Renal cortical epithelial cell (primary cell): Measurements from ENCODE around the gene IZUMO4. TPM values are rescaled to one million over a fixed set of nuclear protein-coding genes. Genes with fewer than 3 reads are reported as not detected.
A peak's percentile ranks its signal among the peaks of the same experiment; 100 is the strongest.

ENCODE experiments used
- DNase-seq: peaks from one replicate; pipeline ENCODE4 v3.0.0-alpha.2; 2011; ENCODE audit warnings: low read depth
- total RNA-seq: library from RNA; depleted of rRNA; stranded (reverse); fragments of >200 nt; gene quantifications from 2 replicates; pipeline ENCODE4 v1.2.3, GENCODE V29; 2014

The IZUMO4 gene
- total RNA-seq, 1 donor from 2014 or later = 0.89 TPM

DNA sequence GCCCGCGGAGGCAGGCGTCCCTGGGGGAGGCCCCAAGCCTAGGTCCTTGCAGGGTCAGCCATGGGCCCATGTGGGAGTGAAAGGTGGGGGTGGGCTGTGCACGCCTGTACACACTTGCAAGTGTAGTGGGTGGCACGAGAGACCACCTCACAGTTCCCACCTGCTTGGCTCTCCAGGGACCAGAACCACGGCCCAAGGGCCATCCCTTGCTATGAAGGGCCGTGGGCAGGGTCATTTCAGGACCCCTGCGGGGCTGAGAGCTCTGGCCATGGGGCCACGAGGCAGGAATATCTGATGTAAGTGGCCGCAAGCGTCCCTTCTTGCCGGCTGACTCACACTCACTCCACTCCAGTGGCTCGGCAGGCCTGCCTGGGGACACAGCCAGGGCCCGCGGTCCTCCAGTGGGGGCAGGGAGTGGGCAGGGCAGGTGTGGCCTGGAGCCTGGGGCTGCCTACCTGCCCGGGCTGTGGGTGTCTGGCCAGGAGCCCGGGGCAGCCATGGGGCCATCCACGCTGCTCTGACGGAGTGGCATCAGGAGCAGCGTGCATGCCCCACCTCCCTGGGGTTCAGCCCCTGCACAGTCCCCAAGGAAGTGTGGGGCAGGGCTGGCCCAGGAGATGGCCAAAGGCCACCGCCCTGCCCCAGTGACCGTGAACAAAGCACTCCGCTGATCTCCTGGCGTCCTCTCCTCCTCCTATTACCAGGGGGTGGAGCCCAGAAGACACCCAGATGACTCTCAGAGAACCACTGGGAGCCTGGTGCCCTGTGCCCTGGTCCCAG, 37.1 kb upstream of the IZUMO4 start:
- DNase-seq = peak; percentile 75

DNA sequence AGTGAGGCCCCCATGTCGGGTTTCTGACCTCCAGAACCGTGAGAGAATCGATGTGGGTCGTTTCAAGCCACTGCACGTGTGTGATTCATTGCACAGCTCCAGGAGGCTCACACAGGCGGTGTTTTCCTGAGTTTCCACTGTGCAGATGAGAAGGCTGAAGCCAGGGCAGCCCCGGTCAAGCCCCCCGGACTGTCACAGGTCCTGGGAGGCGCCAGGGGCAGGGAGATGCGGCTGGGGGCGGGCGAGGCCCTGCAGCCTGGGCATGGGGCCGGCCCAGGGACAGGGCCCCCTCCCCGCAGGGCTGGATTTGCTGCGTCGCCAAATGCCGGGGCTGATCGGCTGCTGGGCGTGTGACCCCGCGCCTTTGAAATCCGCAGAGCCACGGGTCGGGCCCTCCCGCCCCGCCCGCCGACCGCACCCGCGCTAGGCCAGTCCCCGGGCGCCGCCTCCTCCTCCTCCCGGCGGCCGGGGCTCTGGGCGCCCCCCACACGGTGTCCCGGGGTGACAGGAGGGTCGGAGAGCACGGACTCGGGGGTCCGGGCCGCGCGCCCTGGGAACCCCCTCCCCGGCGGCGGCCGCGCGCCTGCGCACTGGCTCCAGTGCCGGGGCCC, 35.7 kb upstream of the IZUMO4 start:
- peak; percentile 90 for DNase-seq

GRCh38 chr19:2061495-2062388, 35.0 kb upstream of the IZUMO4 start:
- DNase-seq = peak; percentile 91

GRCh38 chr19:2062389-2062729, 34.4 kb upstream of the IZUMO4 start:
- no peak for DNase-seq

GRCh38 chr19:2062770-2063169, 33.9 kb upstream of the IZUMO4 start:
- DNase-seq = no peak

DNA sequence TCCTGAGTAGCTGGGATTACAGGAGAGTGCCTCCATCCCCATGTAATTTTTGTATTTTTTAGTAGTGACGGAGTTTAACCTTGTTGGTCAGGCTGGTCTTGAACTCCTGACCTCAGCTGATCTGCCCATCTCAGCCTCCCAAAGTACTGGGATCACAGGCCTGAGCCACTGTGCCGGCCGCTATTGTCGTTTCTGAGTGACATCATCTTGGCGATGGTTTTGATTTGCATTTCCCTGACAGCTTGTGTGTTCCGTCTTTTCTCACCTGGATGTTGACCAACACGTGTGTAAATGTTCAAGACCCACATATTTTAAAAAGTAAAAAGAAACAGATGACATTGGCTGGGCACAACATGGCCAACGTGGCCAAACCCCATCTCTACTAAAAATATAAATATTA, 32.9 kb upstream of the IZUMO4 start:
- no peak for DNase-seq

- DNase-seq = no peak
These were observed 32.3 kb upstream of the IZUMO4 start for GRCh38 chr19:2064395-2064787.

DNA sequence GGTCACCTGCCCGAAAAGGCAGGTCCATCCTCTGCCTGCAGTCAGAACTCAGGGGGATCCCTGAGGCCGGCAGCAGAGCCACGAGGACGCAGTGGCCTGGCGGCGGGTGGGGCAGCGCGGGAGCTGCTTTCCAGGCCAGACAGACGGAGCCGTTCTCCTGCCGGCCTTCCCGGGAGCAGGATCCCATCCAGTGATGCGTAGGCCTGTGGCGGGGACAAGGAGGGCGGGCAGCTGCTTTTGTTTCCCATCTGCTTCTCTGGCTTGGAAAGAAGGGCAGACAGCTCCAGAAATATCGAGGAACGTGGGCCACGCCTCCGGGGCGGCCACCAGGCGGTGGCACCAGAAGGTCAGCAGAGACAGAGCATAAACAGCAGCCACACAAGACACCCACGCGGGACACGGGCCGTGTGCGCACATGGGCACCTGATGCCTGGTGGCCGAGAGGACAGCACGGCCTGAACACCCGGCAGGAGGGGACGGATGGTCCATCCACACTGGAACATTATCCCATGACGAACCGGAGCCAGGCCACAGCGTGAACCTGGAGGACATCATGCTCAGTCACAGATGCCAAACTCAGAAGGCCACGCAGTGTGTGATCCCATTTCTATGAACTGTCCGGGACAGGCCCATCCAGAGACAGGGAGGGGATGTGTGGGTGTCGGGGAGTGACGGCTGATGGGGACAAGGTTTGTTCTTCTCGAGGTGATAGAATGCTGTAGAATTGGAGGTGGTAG, 31.8 kb upstream of the IZUMO4 start:
- no peak for DNase-seq

DNA sequence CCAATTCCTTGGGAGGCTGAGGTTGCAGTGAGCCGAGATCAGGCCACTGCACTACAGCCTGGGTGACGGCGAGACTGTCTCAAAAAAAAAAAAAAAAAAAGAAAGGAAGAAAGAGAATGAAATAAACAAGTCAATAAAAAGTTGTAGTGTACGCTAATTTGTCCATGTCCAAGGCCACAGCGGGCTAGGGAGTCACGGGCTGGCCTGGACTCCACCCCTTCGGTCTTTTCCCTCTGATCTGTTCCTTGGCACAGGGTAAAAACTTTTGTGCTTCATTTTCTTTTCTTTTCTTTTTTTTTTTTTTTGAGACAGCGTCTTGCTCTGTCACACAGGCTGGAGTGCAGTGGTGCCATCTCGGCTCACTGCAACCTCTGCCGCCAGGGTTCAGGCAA, 26.3 kb upstream of the IZUMO4 start:
- no peak for DNase-seq

DNA sequence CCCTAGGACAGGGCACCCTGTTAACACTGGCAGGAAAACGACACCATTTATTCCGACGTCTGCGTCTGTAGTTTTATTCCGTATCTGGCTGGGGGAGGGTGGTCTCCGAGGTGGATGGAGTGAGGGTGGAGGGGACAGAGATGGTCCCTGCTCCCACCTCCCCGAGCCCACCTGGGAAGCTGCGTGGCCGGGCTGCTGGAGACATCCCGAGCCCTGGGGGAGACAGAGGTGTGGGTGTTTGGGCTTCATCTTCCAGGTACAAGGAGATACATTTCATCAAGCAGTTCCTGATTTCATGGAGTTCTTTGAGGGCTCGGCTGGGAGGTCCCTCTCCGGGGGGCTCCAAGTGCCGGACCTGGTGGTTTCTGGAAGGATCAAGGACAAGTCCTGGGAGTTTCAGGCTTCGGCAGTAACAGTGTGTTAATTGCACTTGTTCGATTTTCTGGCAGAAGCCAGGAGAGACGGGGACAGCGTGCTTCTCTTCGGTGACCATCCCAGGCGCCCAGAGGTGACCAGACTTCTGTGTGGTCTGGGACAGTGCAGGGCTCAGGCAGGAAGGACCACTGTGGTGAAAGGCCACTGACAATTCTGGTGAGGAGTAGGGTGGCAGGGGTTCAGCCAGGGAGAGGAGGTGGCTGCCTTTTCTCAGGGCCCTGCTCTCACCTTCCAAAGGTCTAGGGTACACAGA, 25.6 kb upstream of the IZUMO4 start:
- DNase-seq = no peak

- DNase-seq = no peak
These were observed 23.8 kb upstream of the IZUMO4 start for GRCh38 chr19:2072757-2073551.

- no peak for DNase-seq
These were observed 20.2 kb upstream of the IZUMO4 start for GRCh38 chr19:2076526-2076944.

GRCh38 chr19:2077398-2077797, 19.3 kb upstream of the IZUMO4 start:
- no peak for DNase-seq

- DNase-seq = no peak
These were observed 18.7 kb upstream of the IZUMO4 start for GRCh38 chr19:2077833-2078619.

GRCh38 chr19:2079076-2079864, 17.4 kb upstream of the IZUMO4 start:
- no peak for DNase-seq

- DNase-seq = no peak
These were observed 16.8 kb upstream of the IZUMO4 start for GRCh38 chr19:2079865-2080301.

- no peak for DNase-seq
These were observed 16.3 kb upstream of the IZUMO4 start for GRCh38 chr19:2080336-2080988.
